PC-9 (cell line): Measurements from ENCODE around the gene ATP23. TPM values are rescaled to one million over a fixed set of nuclear protein-coding genes. Genes with fewer than 3 reads are reported as not detected.

Experiments used
- BruUV-seq: library from RNA; stranded (reverse); fragments of 400-500 nt; replicated peaks from 2 replicates; lab custom pipeline; 2021; lab: Mats Ljungman, UMichigan
- CTCF ChIA-PET: fragments of 300-600 bp; sonication (Branson Sonifier 250); formaldehyde crosslinking; loops from one replicate; lab custom pipeline; 2022; ENCODE audit warnings: antibody characterized with exemption; lab: Charles Lee
- POLR2A ChIA-PET: fragments of 300-600 bp; sonication (Branson Sonifier 250); formaldehyde crosslinking; loops from one replicate; lab custom pipeline; 2022; ENCODE audit warnings: antibody characterized with exemption; ENCODE audit not compliant: unreplicated experiment; lab: Charles Lee
- DNase-seq, 2 experiments: peaks; one replicate each; pipeline versions ENCODE4 v3.0.0 to v3.0.0-alpha.2; 2015 to 2022; ENCODE audit warnings: mixed read lengths in 1 of 2
- H2AFZ ChIP-seq: fragments of 200-600 bp; sonication (generic); 2 replicates; pipeline ENCODE4 v1.8.1; 2017; ENCODE audit warnings: antibody characterized with exemption
- H3F3A ChIP-seq: fragments of 200-600 bp; sonication (generic); 2 replicates; pipeline ENCODE4 v1.8.1; 2017; ENCODE audit warnings: antibody characterized with exemption, mild to moderate bottlenecking, low read depth; ENCODE audit not compliant: insufficient read depth
- H3K27ac ChIP-seq: fragments of 200-600 bp; sonication (generic); 2 replicates; pipeline ENCODE4 v1.6.1; 2016; ENCODE audit warnings: mixed run types
- H3K27me3 ChIP-seq: fragments of 200-600 bp; sonication (generic); 2 replicates; pipeline ENCODE4 v1.6.1; 2016; ENCODE audit warnings: low read depth, mixed run types; ENCODE audit not compliant: insufficient read depth
- H3K36me3 ChIP-seq: fragments of 200-600 bp; sonication (generic); 2 replicates; pipeline ENCODE4 v1.6.1; 2016; ENCODE audit warnings: low read depth, mixed run types
- H3K4me1 ChIP-seq: fragments of 200-600 bp; sonication (generic); replicated peaks from 2 replicates; pipeline ENCODE4 v1.6.1; 2016; ENCODE audit warnings: mixed run types; ENCODE audit not compliant: insufficient read depth
- H3K4me2 ChIP-seq: fragments of 200-600 bp; sonication (generic); 2 replicates; pipeline ENCODE4 v1.6.1; 2017; ENCODE audit warnings: mixed run types
- H3K4me3 ChIP-seq: fragments of 200-600 bp; sonication (generic); 2 replicates; pipeline ENCODE4 v1.6.1; 2016; ENCODE audit warnings: mixed run types
- H3K79me2 ChIP-seq: fragments of 200-600 bp; sonication (generic); 2 replicates; pipeline ENCODE4 v1.6.1; 2017; ENCODE audit warnings: low read depth, mixed run types
- H3K9me2 ChIP-seq: fragments of 200-600 bp; sonication (generic); 2 replicates; pipeline ENCODE4 v1.8.1; 2017; ENCODE audit warnings: mild to moderate bottlenecking; ENCODE audit not compliant: insufficient read depth
- H3K9me3 ChIP-seq: fragments of 200-600 bp; sonication (generic); 2 replicates; pipeline ENCODE4 v1.8.1; 2016; ENCODE audit warnings: low read depth; ENCODE audit not compliant: insufficient read depth
- H4K20me1 ChIP-seq: fragments of 200-600 bp; sonication (generic); 2 replicates; pipeline ENCODE4 v1.8.1; 2017; ENCODE audit not compliant: insufficient read depth
- CTCF ChIP-seq: fragments of 200-600 bp; sonication (generic); conservative IDR thresholded peaks from 2 replicates; pipeline ENCODE4 v1.6.1; 2017; ENCODE audit warnings: mixed run types, antibody characterized with exemption, mild to moderate bottlenecking, moderate library complexity
- EZH2 ChIP-seq: fragments of 200-600 bp; sonication (generic); IDR thresholded peaks from 2 replicates; pipeline ENCODE4 v1.8.0; 2017; ENCODE audit warnings: antibody characterized with exemption, low read depth
- intact Hi-C: fragments of 100-400 bp; cut with micrococcal nuclease; formaldehyde crosslinking; loops from one replicate; pipeline ENCODE4 v1.10.0; 2022; ENCODE audit not compliant: unreplicated experiment
- total RNA-seq: library from RNA; stranded (reverse); gene quantifications from 2 replicates; pipeline ENCODE4 v1.2.3, GENCODE V29; 2021

Gene ATP23
- total RNA-seq, 1 experiment from 2014 or later = 6.5 TPM

GRCh38 chr12:57905812-57906475 is 35.4 kb upstream of the ATP23 start:
- Histone ChIP-seq H3K9me2 (no peaks in the 10 kb centered on the region), H3K36me3 (no peaks in the 10 kb centered on the region), H3K4me1 (peaks cover 4% of the 10 kb centered on the region; the same call in 1 of the 2 replicates), H3K79me2 (no peaks in the 10 kb centered on the region), H2AFZ (no peak overlapping the region), H3K27me3 (0 out of 2 replicates have a peak, but pooled peaks cover 3% of the 10 kb centered on the region), H3F3A (no peaks in the 10 kb centered on the region), H4K20me1 (no peaks in the 10 kb centered on the region), H3K9me3 (no peaks in the 10 kb centered on the region), H3K27ac (no peak overlapping the region), H3K4me3 (no peak overlapping the region), H3K4me2 (0 out of 2 replicates have a peak overlapping the region, but pooled peaks have one; percentile 21)
- POLR2A ChIA-PET = no interaction called here
- BruUV-seq = no TSS peak
- TF ChIP-seq EZH2 (no peak), CTCF (no peak)
- no peak for DNase-seq
- CTCF ChIA-PET = interaction anchor here (1.2 kb wide), 1 partner anchor 36 kb away, joined by 5 read pairs; no protein-coding TSS in a partner anchor
- intact Hi-C loops = loop anchor here (1.0 to 10.0 kb wide), 5 partner anchors 75 to 451 kb away; partner anchors contain the start of genes GLI1, INHBE and TSFM

- H3K4me2 ChIP-seq = no peak overlapping the region
- H4K20me1 ChIP-seq = no peaks in the 10 kb centered on the region
- no peaks in the 10 kb centered on the region for H3K9me3 ChIP-seq
- H3K27ac ChIP-seq = no peak overlapping the region
- DNase-seq = no peak
- H3K79me2 ChIP-seq = no peaks in the 10 kb centered on the region
- H3K27me3 ChIP-seq = 0 out of 2 replicates have a peak, but pooled peaks cover 3% of the 10 kb centered on the region
- no peak overlapping the region for H3K4me3 ChIP-seq
- intact Hi-C loops = loop anchor here (5.0 to 10.0 kb wide), 2 partner anchors 325 to 452 kb away; partner anchors contain the start of genes GLI1 and INHBE
- no peak overlapping the region for H2AFZ ChIP-seq
- no peak for TF ChIP-seq CTCF
- no peak for TF ChIP-seq EZH2
- no peaks in the 10 kb centered on the region for H3K36me3 ChIP-seq
- no peaks in the 10 kb centered on the region for H3F3A ChIP-seq
- H3K9me2 ChIP-seq = no peaks in the 10 kb centered on the region
- BruUV-seq = no TSS peak
- ChIA-PET CTCF (interaction anchor here (0.6 kb wide), 1 partner anchor 48 kb away, joined by 5 read pairs; no protein-coding TSS in a partner anchor), POLR2A (no interaction called here)
- H3K4me1 ChIP-seq = peaks cover 4% of the 10 kb centered on the region; the same call in 1 of the 2 replicates
These were observed 34.5 kb upstream of the ATP23 start for GRCh38 chr12:57906821-57907220.

GRCh38 chr12:57907281-57907680 is 34.1 kb upstream of the ATP23 start:
- H3K9me2 ChIP-seq = no peaks in the 10 kb centered on the region
- no peaks in the 10 kb centered on the region for H3F3A ChIP-seq
- no peaks in the 10 kb centered on the region for H3K36me3 ChIP-seq
- H3K4me3 ChIP-seq = no peak overlapping the region
- H3K4me1 ChIP-seq = peaks cover 4% of the 10 kb centered on the region; the same call in 1 of the 2 replicates
- no peak overlapping the region for H2AFZ ChIP-seq
- no peaks in the 10 kb centered on the region for H3K9me3 ChIP-seq
- no peaks in the 10 kb centered on the region for H4K20me1 ChIP-seq
- POLR2A ChIA-PET = interaction anchor here (0.5 kb wide), 1 partner anchor 24 kb away, joined by 7 read pairs; no protein-coding TSS in a partner anchor
- BruUV-seq = no TSS peak
- intact Hi-C loops = loop anchor here (5.0 to 10.0 kb wide), 2 partner anchors 325 to 452 kb away; partner anchors contain the start of genes GLI1 and INHBE
- H3K79me2 ChIP-seq = no peaks in the 10 kb centered on the region
- DNase-seq = no peak
- CTCF ChIA-PET = interaction anchor here (0.6 kb wide), 1 partner anchor 47 kb away, joined by 5 read pairs; no protein-coding TSS in a partner anchor
- TF ChIP-seq EZH2 = no peak
- no peak for TF ChIP-seq CTCF
- H3K27me3 ChIP-seq = 0 out of 2 replicates have a peak, but pooled peaks cover 3% of the 10 kb centered on the region
- H3K4me2 ChIP-seq = no peak overlapping the region
- H3K27ac ChIP-seq = no peak overlapping the region
